NCI-H69 (cell line): ENCODE data around the gene HHATL.

Experiments
- DNase-seq: peaks from one replicate; lab custom pipeline; 2025; lab: John Stamatoyannopoulos, UW

The HHATL gene

GRCh38 chr3:42684632-42685362, 17.8 kb downstream of the HHATL start:
- DNase-seq = no peak

GRCh38 chr3:42683875-42684598, 18.6 kb downstream of the HHATL start:
- peak; percentile 61 for DNase-seq

GRCh38 chr3:42682301-42683070, 20.1 kb downstream of the HHATL start:
- no peak for DNase-seq

GRCh38 chr3:42681361-42682038, 21.1 kb downstream of the HHATL start:
- DNase-seq = no peak

GRCh38 chr3:42680806-42681205, 21.8 kb downstream of the HHATL start:
- no peak for DNase-seq

- DNase-seq = no peak
Observed at GRCh38 chr3:42680271-42680670, 22.3 kb downstream of the HHATL start.

- no peak for DNase-seq
Observed at GRCh38 chr3:42678447-42678846, 24.2 kb downstream of the HHATL start.

- DNase-seq = no peak
Observed at GRCh38 chr3:42675909-42676308, 26.7 kb downstream of the HHATL start.

- peak; percentile 23 for DNase-seq
Observed at GRCh38 chr3:42674146-42674545, 28.5 kb downstream of the HHATL start.

- DNase-seq = no peak
Observed at GRCh38 chr3:42673082-42673481, 29.5 kb downstream of the HHATL start.

GRCh38 chr3:42672515-42672914, 30.1 kb downstream of the HHATL start:
- no peak for DNase-seq

- no peak for DNase-seq
Observed at GRCh38 chr3:42670670-42671069, 31.9 kb downstream of the HHATL start.

- DNase-seq = no peak
Observed at GRCh38 chr3:42670051-42670576, 32.5 kb downstream of the HHATL start.

- DNase-seq = no peak
Observed at GRCh38 chr3:42668793-42669217, 33.8 kb downstream of the HHATL start.

GRCh38 chr3:42668413-42668760, 34.2 kb downstream of the HHATL start:
- no peak for DNase-seq

- DNase-seq = peak; percentile 92
Observed at GRCh38 chr3:42667523-42668412, 34.8 kb downstream of the HHATL start.

- DNase-seq = no peak
Observed at GRCh38 chr3:42667096-42667522, 35.5 kb downstream of the HHATL start.

GRCh38 chr3:42666577-42666998, 36.0 kb downstream of the HHATL start:
- DNase-seq = no peak

GRCh38 chr3:42666022-42666421, 36.6 kb downstream of the HHATL start:
- DNase-seq = no peak

GRCh38 chr3:42665050-42665878, 37.3 kb downstream of the HHATL start:
- no peak for DNase-seq
